Natural killer cell (primary cell): ENCODE measurements around the gene GALNT3. TPM values are rescaled to one million over a fixed set of nuclear protein-coding genes. Genes with fewer than 3 reads are reported as not detected.

Source experiments
- ATAC-seq, 3 donors: fragments of 150-1000 bp in 2 of 3; fragments of 200-7000 bp in 1 of 3; cut with Tn5 transposase; 1 replicate in 1 of 3; 2 replicates in 2 of 3; pipeline ENCODE4 v1.10.0; 2021; ENCODE audit warnings: mild to moderate bottlenecking in 2 of 3, moderate library complexity in 2 of 3
- DNase-seq, 2 donors: peaks; one replicate each; pipeline versions ENCODE4 v3.0.0 to v3.0.0-alpha.2; 2013 to 2021; ENCODE audit warnings: mixed read lengths in 1 of 2
- H3K27ac ChIP-seq: one replicate; pipeline ENCODE4 v1.5.1; 2013; ENCODE audit warnings: mild to moderate bottlenecking, low read length
- H3K27me3 ChIP-seq: one replicate; pipeline ENCODE4 v1.6.1; 2013; ENCODE audit warnings: low read length; ENCODE audit not compliant: control insufficient read depth, insufficient read depth
- H3K36me3 ChIP-seq: one replicate; pipeline ENCODE4 v1.6.1; 2013; ENCODE audit warnings: low read length; ENCODE audit not compliant: control insufficient read depth, insufficient read depth
- H3K4me1 ChIP-seq: one replicate; pipeline ENCODE4 v1.6.1; 2013; ENCODE audit warnings: low read length; ENCODE audit not compliant: control insufficient read depth, insufficient read depth
- H3K4me3 ChIP-seq: one replicate; pipeline ENCODE4 v1.5.1; 2013; ENCODE audit warnings: low read length
- H3K9me3 ChIP-seq: one replicate; pipeline ENCODE4 v1.6.1; 2013; ENCODE audit warnings: low read length; ENCODE audit not compliant: control insufficient read depth, insufficient read depth
- H3K27ac Mint-ChIP-seq, 2 donors: one replicate each; pipeline ENCODE4 v1.8.0; 2022; ENCODE audit warnings: mild to moderate bottlenecking in 2 of 2, mixed read lengths in 2 of 2, moderate library complexity in 1 of 2
- H3K27me3 Mint-ChIP-seq, 2 donors: one replicate each; pipeline ENCODE4 v1.8.0; 2022; ENCODE audit warnings: low read depth in 2 of 2, mixed read lengths in 2 of 2
- H3K36me3 Mint-ChIP-seq: one replicate; pipeline ENCODE4 v1.8.0; 2022; ENCODE audit warnings: mixed read lengths
- H3K4me1 Mint-ChIP-seq, 2 donors: one replicate each; pipeline ENCODE4 v1.8.0; 2022; ENCODE audit warnings: mixed read lengths in 2 of 2
- H3K4me3 Mint-ChIP-seq: one replicate; pipeline ENCODE4 v1.8.0; 2022; ENCODE audit warnings: mild to moderate bottlenecking, moderate library complexity, mixed read lengths
- H3K9me3 Mint-ChIP-seq, 2 donors: one replicate each; pipeline ENCODE4 v1.8.0; 2022; ENCODE audit warnings: mixed read lengths in 2 of 2
- CTCF ChIP-seq: fragments of 200-600 bp; IDR thresholded peaks from one replicate; pipeline ENCODE4 v1.8.0; 2022; ENCODE audit warnings: antibody characterized with exemption
- WGBS: methylation state at CpG from one replicate; pipeline ENCODE4 v1.1.7; 2013; ENCODE audit warnings: missing lambda C conversion rate; ENCODE audit not compliant: insufficient coverage; 5-methylcytosine and 5-hydroxymethylcytosine counted together
- intact Hi-C: fragments of 100-400 bp; cut with micrococcal nuclease; formaldehyde crosslinking; loops from one replicate; pipeline ENCODE4 v1.14.2; 2022
- total RNA-seq, 4 donors: library from RNA; stranded (reverse); fragments of 120-200 nt in 1 of 4; gene quantifications; one replicate each; pipeline versions ENCODE4 v1.2.3 to v1.2.4, GENCODE V29; 2013 to 2022

The GALNT3 gene
- total RNA-seq, 3 donors from 2014 or later (not counting 1 experiment from before 2014, with no cell fraction given): 42.9 to 52.7 (median 47.4) TPM

GRCh38 chr2:165706960-165707487 lies 87.0 kb downstream of the GALNT3 start:
- no peak for TF ChIP-seq CTCF

DNA sequence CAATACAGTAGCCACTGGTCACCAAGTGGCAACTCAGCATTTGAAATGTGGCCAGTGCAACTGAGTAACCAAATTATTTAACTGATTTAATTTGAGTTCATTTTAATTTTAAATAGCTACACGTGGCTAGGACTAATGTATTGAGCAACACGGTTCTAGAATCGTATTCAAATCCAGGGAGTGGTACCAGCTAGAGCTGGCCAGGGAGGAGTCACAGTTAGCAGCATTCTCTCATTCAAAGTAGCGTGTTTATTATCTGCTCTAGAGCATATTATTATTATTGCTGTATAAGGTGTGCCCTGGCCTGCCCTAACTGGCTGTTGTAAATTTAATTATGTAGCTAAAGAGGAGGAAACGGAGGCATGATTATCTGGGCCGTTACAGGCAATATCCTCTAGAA lies 92.9 kb downstream of the GALNT3 start:
- Mint-ChIP-seq H3K27me3 (peaks cover 3 to 16% of the 10 kb centered on the region in 2 donors), H3K4me3 (no peak overlapping the region), H3K27ac (no peak overlapping the region), H3K9me3 (no peaks in the 10 kb centered on the region), H3K36me3 (no peaks in the 10 kb centered on the region), H3K4me1 (no peaks in the 10 kb centered on the region)
- H3K36me3 ChIP-seq: no peaks in the 10 kb centered on the region
- TF ChIP-seq CTCF: no peak
- H3K4me3 ChIP-seq: no peak overlapping the region
- 82% methylated on average over 5 of the region's 6 CpGs for WGBS
- DNase-seq: no peak
- H3K27ac ChIP-seq: no peak overlapping the region
- ATAC-seq: no peak
- H3K27me3 ChIP-seq: no peaks in the 10 kb centered on the region
- H3K9me3 ChIP-seq: no peaks in the 10 kb centered on the region
- intact Hi-C loops: no loop called here
- no peaks in the 10 kb centered on the region for H3K4me1 ChIP-seq

More at GRCh38 chr2:165706960-165707487, 87.0 kb downstream of the GALNT3 start:
- Histone ChIP-seq H3K36me3 (no peaks in the 10 kb centered on the region), H3K4me3 (no peak overlapping the region), H3K27me3 (no peaks in the 10 kb centered on the region), H3K9me3 (no peaks in the 10 kb centered on the region), H3K27ac (no peak overlapping the region), H3K4me1 (no peaks in the 10 kb centered on the region)
- ATAC-seq: no peak
- H3K36me3 Mint-ChIP-seq: no peaks in the 10 kb centered on the region
- no peak for DNase-seq
- H3K4me3 Mint-ChIP-seq: no peak overlapping the region
- WGBS: 94% methylated on average over 3 of the region's 3 CpGs
- H3K9me3 Mint-ChIP-seq: peaks cover 2 to 3% of the 10 kb centered on the region in 2 donors
- intact Hi-C loops: no loop called here
- H3K27ac Mint-ChIP-seq: no peak overlapping the region
- H3K27me3 Mint-ChIP-seq: peaks cover 0 to 2% of the 10 kb centered on the region in 2 donors
- no peaks in the 10 kb centered on the region for H3K4me1 Mint-ChIP-seq

DNA sequence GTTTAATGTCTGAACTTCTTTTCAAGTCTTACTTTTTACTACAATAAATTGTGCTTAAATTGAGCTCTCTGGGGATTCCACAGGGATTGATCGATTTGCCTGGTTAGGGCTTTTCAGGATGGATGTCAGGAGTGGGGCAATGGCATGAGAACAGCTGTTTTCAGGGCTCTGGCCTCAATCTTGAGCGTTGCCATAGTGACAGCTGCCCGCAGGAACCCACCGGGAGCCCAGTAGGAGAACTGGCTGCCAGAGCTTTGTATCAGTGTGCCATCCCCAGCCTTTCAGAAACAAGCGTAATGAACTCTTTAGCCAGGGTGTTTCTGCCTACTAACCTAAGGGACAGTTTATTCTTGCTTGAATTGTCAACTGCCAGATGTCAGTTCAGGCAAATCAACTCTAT lies 93.5 kb downstream of the GALNT3 start:
- Histone ChIP-seq H3K9me3 (no peaks in the 10 kb centered on the region), H3K27ac (no peak overlapping the region), H3K36me3 (no peaks in the 10 kb centered on the region), H3K27me3 (no peaks in the 10 kb centered on the region), H3K4me1 (no peaks in the 10 kb centered on the region), H3K4me3 (no peak overlapping the region)
- no peak for TF ChIP-seq CTCF
- no peak for ATAC-seq
- intact Hi-C loops: no loop called here
- no peaks in the 10 kb centered on the region for H3K36me3 Mint-ChIP-seq
- H3K4me3 Mint-ChIP-seq: no peak overlapping the region
- H3K4me1 Mint-ChIP-seq: no peaks in the 10 kb centered on the region
- no peaks in the 10 kb centered on the region for H3K9me3 Mint-ChIP-seq
- no peak overlapping the region for H3K27ac Mint-ChIP-seq
- DNase-seq: no peak
- H3K27me3 Mint-ChIP-seq: peaks cover 5 to 19% of the 10 kb centered on the region in 2 donors
- WGBS: 85% methylated on average over 5 of the region's 5 CpGs

GRCh38 chr2:165699946-165700345 lies 94.1 kb downstream of the GALNT3 start:
- Histone ChIP-seq H3K4me1 (no peaks in the 10 kb centered on the region), H3K36me3 (no peaks in the 10 kb centered on the region), H3K4me3 (no peak overlapping the region), H3K9me3 (no peaks in the 10 kb centered on the region), H3K27me3 (no peaks in the 10 kb centered on the region), H3K27ac (no peak overlapping the region)
- DNase-seq (no peak), ATAC-seq (no peak)
- Mint-ChIP-seq H3K4me3 (no peak overlapping the region), H3K9me3 (no peaks in the 10 kb centered on the region), H3K36me3 (no peaks in the 10 kb centered on the region), H3K4me1 (no peaks in the 10 kb centered on the region), H3K27ac (no peak overlapping the region), H3K27me3 (peaks cover 2 to 19% of the 10 kb centered on the region in 2 donors)
- WGBS: 89% methylated on average over 2 of the region's 2 CpGs
- intact Hi-C loops: loop anchor here (5.0 to 10.0 kb wide), 2 partner anchors 298 to 705 kb away; no protein-coding TSS in a partner anchor
- TF ChIP-seq CTCF: no peak
